H1 (cell line): Measurements from ENCODE around the gene ZNF512. TPM values are rescaled to one million over a fixed set of nuclear protein-coding genes. Genes with fewer than 3 reads are reported as not detected.

Source experiments
- CTCF ChIA-PET: fragments of 300-600 bp; sonication (Branson Sonifier 250); formaldehyde crosslinking; loops from one replicate; lab custom pipeline; 2021; ENCODE audit not compliant: partially characterized antibody; lab: Charles Lee
- POLR2A ChIA-PET: fragments of 300-600 bp; sonication (Branson Sonifier 250); formaldehyde crosslinking; loops from one replicate; lab custom pipeline; 2021; ENCODE audit warnings: inconsistent platforms; ENCODE audit not compliant: partially characterized antibody; lab: Charles Lee
- DNase-seq, 2 experiments: peaks; one replicate each; pipeline versions ENCODE4 v3.0.0 to v3.0.0-alpha.2; 2010 to 2022; ENCODE audit warnings: low spot score in 2 of 2, low read depth in 1 of 2, mixed read lengths in 1 of 2
- FAIRE-seq: peaks from 2 replicates; lab custom pipeline; 2011; peaks lifted over from hg19 to GRCh38; lab: Jason Lieb, UNC
- H2AFZ ChIP-seq: 2 replicates; pipeline ENCODE4 v1.8.1; 2012; ENCODE audit warnings: low read length, inconsistent platforms
- H2AK5ac ChIP-seq: 2 replicates; pipeline ENCODE4 v1.6.1; 2013; ENCODE audit warnings: low read depth, low read length
- H2BK120ac ChIP-seq: replicated peaks from 2 replicates; pipeline ENCODE3; 2013; ENCODE audit warnings: low read depth, low read length, inconsistent platforms
- H2BK12ac ChIP-seq: 2 replicates; pipeline ENCODE4 v1.6.1; 2013; ENCODE audit warnings: low read depth, low read length
- H2BK15ac ChIP-seq: 2 replicates; pipeline ENCODE4 v1.6.1; 2013; ENCODE audit warnings: low read length
- H2BK20ac ChIP-seq: 2 replicates; pipeline ENCODE4 v1.6.1; 2013; ENCODE audit warnings: low read length
- H2BK5ac ChIP-seq: 2 replicates; pipeline ENCODE4 v1.6.1; 2013; ENCODE audit warnings: low read depth, low read length
- H3K14ac ChIP-seq: 2 replicates; pipeline ENCODE4 v1.6.1; 2013; ENCODE audit warnings: inconsistent platforms; ENCODE audit not compliant: insufficient read length
- H3K18ac ChIP-seq: 2 replicates; pipeline ENCODE4 v1.6.1; 2013; ENCODE audit warnings: low read length; ENCODE audit errors: extremely low read depth
- H3K23ac ChIP-seq: 2 replicates; pipeline ENCODE4 v1.6.1; 2013; ENCODE audit warnings: inconsistent platforms; ENCODE audit not compliant: insufficient read length
- H3K23me2 ChIP-seq: 2 replicates; pipeline ENCODE4 v1.6.1; 2013; ENCODE audit warnings: low read depth, low read length
- H3K27ac ChIP-seq: 2 replicates; pipeline ENCODE4 v1.6.1; 2011; ENCODE audit warnings: low read depth, low read length, inconsistent platforms
- H3K27me3 ChIP-seq, 4 experiments: replicated peaks in 1 of 4; 1 replicate in 1 of 4; 2 replicates in 3 of 4; pipeline versions ENCODE4 v1.6.1 to v1.8.1; 2011 to 2013; ENCODE audit warnings: low read length in 3 of 4, mild to moderate bottlenecking in 3 of 4, inconsistent platforms in 2 of 4, mixed read lengths in 2 of 4, moderate library complexity in 1 of 4; ENCODE audit not compliant: control insufficient read depth in 3 of 4, insufficient read depth in 3 of 4; ENCODE audit errors: extremely low read depth in 1 of 4
- H3K36me3 ChIP-seq, 4 experiments: 2 replicates each; pipeline versions ENCODE4 v1.6.1 to v1.8.1; 2011 to 2013; ENCODE audit warnings: mild to moderate bottlenecking in 4 of 4, low read length in 3 of 4, moderate library complexity in 2 of 4, control low read depth in 1 of 4, inconsistent platforms in 1 of 4; ENCODE audit not compliant: insufficient read depth in 4 of 4, control insufficient read depth in 2 of 4
- H3K4ac ChIP-seq: replicated peaks from 2 replicates; pipeline ENCODE3; 2013; ENCODE audit warnings: low read length, low read depth, mixed read lengths, inconsistent platforms; ENCODE audit not compliant: insufficient read length
- H3K4me1 ChIP-seq, 4 experiments: replicated peaks in 1 of 4; 1 replicate in 1 of 4; 2 replicates in 3 of 4; pipeline versions ENCODE4 v1.6.1 to v1.8.1; 2011 to 2013; ENCODE audit warnings: low read length in 3 of 4, inconsistent platforms in 2 of 4, mixed read lengths in 1 of 4; ENCODE audit not compliant: insufficient read depth in 4 of 4, control insufficient read depth in 3 of 4
- H3K4me2 ChIP-seq, 2 experiments: 2 replicates each; pipeline versions ENCODE4 v1.6.1 to v1.8.1; 2011 to 2013; ENCODE audit warnings: low read depth in 2 of 2, low read length in 2 of 2, control low read depth in 1 of 2, inconsistent platforms in 1 of 2, mild to moderate bottlenecking in 1 of 2; ENCODE audit not compliant: insufficient read depth in 1 of 2
- H3K4me3 ChIP-seq, 4 experiments: fragments of 200-600, 300-600 bp in 1 of 4; sonication (generic), shearing (Covaris generic), sonication (Bioruptor Twin) in 1 of 4; 2 replicates each; pipeline versions ENCODE4 v1.5.1 to v1.8.1; 2011 to 2016; ENCODE audit warnings: low read length in 4 of 4, low read depth in 3 of 4, control low read depth in 2 of 4, inconsistent platforms in 2 of 4, mild to moderate bottlenecking in 2 of 4, mixed read lengths in 1 of 4, moderate library complexity in 1 of 4; ENCODE audit not compliant: insufficient read depth in 2 of 4; ENCODE audit errors: extremely low read depth in 1 of 4
- H3K56ac ChIP-seq: replicated peaks from 2 replicates; pipeline ENCODE3; 2013; ENCODE audit warnings: low read depth, mild to moderate bottlenecking, mixed read lengths, low read length, inconsistent platforms; ENCODE audit not compliant: insufficient read length
- H3K79me1 ChIP-seq: 2 replicates; pipeline ENCODE4 v1.6.1; 2013; ENCODE audit warnings: low read depth, low read length, control low read depth
- H3K79me2 ChIP-seq, 2 experiments: 2 replicates each; pipeline versions ENCODE4 v1.6.1 to v1.8.1; 2012 to 2013; ENCODE audit warnings: low read length in 2 of 2, mild to moderate bottlenecking in 2 of 2, inconsistent platforms in 1 of 2; ENCODE audit not compliant: insufficient read depth in 2 of 2, control insufficient read depth in 1 of 2
- H3K9ac ChIP-seq, 4 experiments: replicated peaks in 1 of 4; 1 replicate in 1 of 4; 2 replicates in 3 of 4; pipeline versions ENCODE4 v1.6.1 to v1.8.1; 2011 to 2013; ENCODE audit warnings: low read depth in 3 of 4, low read length in 3 of 4, control low read depth in 2 of 4, mild to moderate bottlenecking in 2 of 4, moderate library complexity in 2 of 4, inconsistent platforms in 1 of 4; ENCODE audit errors: extremely low read depth in 1 of 4
- H3K9me3 ChIP-seq, 2 experiments: 2 replicates each; pipeline versions ENCODE4 v1.6.1 to v1.8.1; 2012 to 2013; ENCODE audit warnings: mild to moderate bottlenecking in 2 of 2, moderate library complexity in 2 of 2, control low read depth in 1 of 2, inconsistent platforms in 1 of 2, low read depth in 1 of 2, low read length in 1 of 2, mixed read lengths in 1 of 2; ENCODE audit not compliant: insufficient read depth in 2 of 2
- H4K20me1 ChIP-seq, 2 experiments: replicated peaks in 1 of 2; 2 replicates each; pipeline versions ENCODE3 to v1.8.1; 2011 to 2013; ENCODE audit warnings: inconsistent platforms in 2 of 2, low read length in 2 of 2, mild to moderate bottlenecking in 1 of 2; ENCODE audit not compliant: insufficient read depth in 2 of 2, control insufficient read depth in 1 of 2
- H4K5ac ChIP-seq: 2 replicates; pipeline ENCODE4 v1.6.1; 2013; ENCODE audit warnings: low read length, low read depth, mixed read lengths, inconsistent platforms; ENCODE audit not compliant: insufficient read length
- H4K8ac ChIP-seq: 2 replicates; pipeline ENCODE4 v1.8.0; 2013; ENCODE audit warnings: mild to moderate bottlenecking, moderate library complexity, low read length, inconsistent platforms; ENCODE audit not compliant: insufficient read depth; ENCODE audit errors: extremely low read depth
- H4K91ac ChIP-seq: replicated peaks from 2 replicates; pipeline ENCODE3; 2013; ENCODE audit warnings: low read length, mixed read lengths, inconsistent platforms; ENCODE audit not compliant: insufficient read length
- ASH2L ChIP-seq: fragments of 200-600, 300-600 bp; sonication (generic); IDR thresholded peaks from one replicate; pipeline ENCODE4 v1.7.1; 2017; ENCODE audit warnings: low read length
- ATF2 ChIP-seq: IDR thresholded peaks from 2 replicates; pipeline ENCODE4 v1.6.1; 2012; ENCODE audit warnings: low read length, inconsistent platforms
- ATF3 ChIP-seq: IDR thresholded peaks from 2 replicates; pipeline ENCODE4 v1.6.1; 2011; ENCODE audit warnings: low read depth, mild to moderate bottlenecking, low read length; ENCODE audit not compliant: insufficient read depth
- CEBPB ChIP-seq: IDR thresholded peaks from 2 replicates; pipeline ENCODE4 v1.6.1; 2012; ENCODE audit warnings: low read depth, low read length
- CTCF ChIP-seq, 3 experiments: IDR thresholded peaks; 1 replicate in 2 of 3; 2 replicates in 1 of 3; pipeline versions ENCODE4 v1.5.1 to v1.6.1; 2011; ENCODE audit warnings: low read length in 3 of 3, mild to moderate bottlenecking in 3 of 3, inconsistent platforms in 2 of 3, low read depth in 1 of 3, moderate library complexity in 1 of 3; ENCODE audit not compliant: insufficient read depth in 1 of 3; ENCODE audit errors: control extremely low read depth in 1 of 3
- EGR1 ChIP-seq: IDR thresholded peaks from 2 replicates; pipeline ENCODE4 v1.6.1; 2011; ENCODE audit warnings: low read depth, low read length, borderline replicate concordance
- SIX5 ChIP-seq: IDR thresholded peaks from 2 replicates; pipeline ENCODE4 v1.6.1; 2011; ENCODE audit warnings: mild to moderate bottlenecking, low read depth, low read length
- SP4 ChIP-seq: IDR thresholded peaks from 2 replicates; pipeline ENCODE4 v1.6.1; 2012; ENCODE audit warnings: low read length, inconsistent platforms
- TAF1 ChIP-seq: IDR thresholded peaks from 2 replicates; pipeline ENCODE4 v1.6.1; 2011; ENCODE audit warnings: mild to moderate bottlenecking, low read depth, low read length
- TBP ChIP-seq: IDR thresholded peaks from 2 replicates; pipeline ENCODE4 v1.6.1; 2011; ENCODE audit warnings: low read depth, low read length, improper control_type of control experiment
- TCF12 ChIP-seq: IDR thresholded peaks from 2 replicates; pipeline ENCODE4 v1.6.1; 2011; ENCODE audit warnings: low read depth, mild to moderate bottlenecking, low read length
- WGBS, 2 experiments: shearing (Covaris generic) in 1 of 2; methylation state at CpG; one replicate each; pipeline versions ENCODE4 v1.1.6 to v1.1.7; 2013 to 2015; ENCODE audit warnings: low lambda C conversion rate in 2 of 2, mixed read lengths in 2 of 2, inconsistent platforms in 1 of 2, low coverage in 1 of 2, missing lambda C conversion rate in 1 of 2; ENCODE audit not compliant: insufficient replicate concordance in 2 of 2, insufficient coverage in 1 of 2, insufficient read length in 1 of 2; ENCODE audit errors: extremely low coverage in 1 of 2, missing lambda C conversion rate in 1 of 2; 5-methylcytosine and 5-hydroxymethylcytosine counted together
- polyA plus RNA-seq, 7 experiments: library from polyadenylated mRNA; depleted of rRNA in 3 of 7; stranded (reverse) in 5 of 7; unstranded in 2 of 7; fragments of >200 nt in 5 of 7; fragments of 200-250 nt in 2 of 7; gene quantifications; 1 replicate in 5 of 7; 2 replicates in 1 of 7; 4 replicates in 1 of 7; pipeline versions ENCODE4 v1.2.1 to v1.2.3, GENCODE V29; 2011 to 2013; ENCODE audit warnings: missing spikeins in 2 of 7, mixed read lengths in 2 of 7
- total RNA-seq: library from RNA; stranded (reverse); fragmentation: NEBNext Ultra II Directional; extraction: Animal tissue kit (Norgen Biotek cat#: 25700); gene quantifications from 2 replicates; pipeline ENCODE4 v1.2.1, GENCODE V29; 2021

Gene ZNF512
- total and polyA plus RNA-seq, 2 of the 8 experiments (the other 6 are each of a cell fraction or from before 2014, with no cell fraction given), result 17.6 to 37.9 TPM

- Histone ChIP-seq H3K4me1 (no peaks in the 10 kb centered on the region), H2BK120ac (no peak overlapping the region), H3K79me2 (no peaks in the 10 kb centered on the region), H3K4me3 (no peak overlapping the region), H2AFZ (no peak overlapping the region), H3K27me3 (no peaks in the 10 kb centered on the region), H2BK12ac (no peak overlapping the region), H3K56ac (no peak overlapping the region), H4K8ac (no peak overlapping the region), H3K36me3 (no peaks in the 10 kb centered on the region), H3K4me2 (no peak overlapping the region), H2BK5ac (no peak overlapping the region), H3K14ac (no peak overlapping the region), H3K4ac (no peak overlapping the region), H3K9ac (no peak overlapping the region), H4K20me1 (no peaks in the 10 kb centered on the region), H3K27ac (no peak overlapping the region), H4K91ac (no peak overlapping the region), H3K9me3 (no peaks in the 10 kb centered on the region), H2BK20ac (no peak overlapping the region), H3K18ac (no peak overlapping the region), H4K5ac (no peak overlapping the region), H2AK5ac (no peak overlapping the region), H3K79me1 (no peaks in the 10 kb centered on the region), H3K23me2 (no peaks in the 10 kb centered on the region), H3K23ac (no peak overlapping the region), H2BK15ac (no peak overlapping the region)
- DNase-seq (no peak), FAIRE-seq (no peak)
- WGBS, 2 experiments, result 78% methylated on average over 2 of the region's 2 CpGs; no CpG with 5 or more reads in 1 of the 2 experiments
- ChIA-PET CTCF (interaction anchor here (1.0 to 1.6 kb wide), 2 partner anchors 11 to 36 kb away, joined by 3 read pairs; no protein-coding TSS in a partner anchor), POLR2A (no interaction called here)
- no peak for TF ChIP-seq ATF2
- TF ChIP-seq ASH2L, result no peak
- no peak for TF ChIP-seq ATF3
- TF ChIP-seq CEBPB, result no peak
- TF ChIP-seq TBP, result no peak
- TF ChIP-seq CTCF (IDR thresholded peaks at IDR 0.05; ENCODE audit: control extremely low read depth in 1 of 3, insufficient read depth in 1 of 3, low read depth in 1 of 3, low read length in 3 of 3), result no peak
- TF ChIP-seq TAF1, result no peak
- TF ChIP-seq SP4, result no peak
- no peak for TF ChIP-seq TCF12
- TF ChIP-seq SIX5, result no peak
- no peak for TF ChIP-seq EGR1
These were observed 21.8 kb upstream of the ZNF512 start for GRCh38 chr2:27561060-27561459.
